CMK (cell line): Measurements from ENCODE around the gene ANKRD63.

ENCODE experiments used
- DNase-seq: peaks from one replicate; pipeline ENCODE4 v3.0.0-alpha.2; 2010; ENCODE audit warnings: low read depth

The ANKRD63 gene

GRCh38 chr15:40295877-40296560 lies 13.2 kb upstream of the ANKRD63 start:
- no peak for DNase-seq

GRCh38 chr15:40295297-40295696 lies 12.4 kb upstream of the ANKRD63 start:
- no peak for DNase-seq

- no peak for DNase-seq
Observed at GRCh38 chr15:40293905-40294895, 11.3 kb upstream of the ANKRD63 start.

GRCh38 chr15:40293006-40293405 lies 10.1 kb upstream of the ANKRD63 start:
- no peak for DNase-seq

GRCh38 chr15:40292246-40292645 lies 9.4 kb upstream of the ANKRD63 start:
- DNase-seq = no peak

GRCh38 chr15:40290918-40291574 lies 8.2 kb upstream of the ANKRD63 start:
- DNase-seq = no peak

- no peak for DNase-seq
Observed at GRCh38 chr15:40290545-40290917, 7.7 kb upstream of the ANKRD63 start.

- DNase-seq = no peak
Observed at GRCh38 chr15:40289140-40289775, 6.4 kb upstream of the ANKRD63 start.

- no peak for DNase-seq
Observed at GRCh38 chr15:40287968-40288367, 5.1 kb upstream of the ANKRD63 start.

GRCh38 chr15:40287505-40287904 lies 4.6 kb upstream of the ANKRD63 start:
- no peak for DNase-seq

- DNase-seq = no peak
Observed at GRCh38 chr15:40286794-40287193, 3.9 kb upstream of the ANKRD63 start.

GRCh38 chr15:40286061-40286532 lies 3.2 kb upstream of the ANKRD63 start:
- no peak for DNase-seq

- DNase-seq = no peak
Observed at GRCh38 chr15:40285554-40286011, 2.7 kb upstream of the ANKRD63 start.

- no peak for DNase-seq
Observed at GRCh38 chr15:40285151-40285550, 2.3 kb upstream of the ANKRD63 start.

GRCh38 chr15:40283615-40284300 lies 894 bp upstream of the ANKRD63 start:
- DNase-seq = no peak

- no peak for DNase-seq
Observed at GRCh38 chr15:40282147-40282868, 556 bp downstream of the ANKRD63 start.

- no peak for DNase-seq
Observed at GRCh38 chr15:40281801-40282146, 1.1 kb downstream of the ANKRD63 start.

GRCh38 chr15:40281057-40281800 lies 1.6 kb downstream of the ANKRD63 start:
- DNase-seq = no peak

GRCh38 chr15:40280260-40281056 lies 2.4 kb downstream of the ANKRD63 start:
- no peak for DNase-seq
